HUES64 (cell line): ENCODE measurements around the gene NCK2.

ENCODE experiments used
- H3K27ac ChIP-seq: 2 replicates; pipeline ENCODE4 v1.7.0; 2013; ENCODE audit warnings: low read depth, low read length, inconsistent platforms
- H3K27me3 ChIP-seq: 2 replicates; pipeline ENCODE4 v1.6.1; 2013; ENCODE audit warnings: mild to moderate bottlenecking, low read length; ENCODE audit not compliant: insufficient read depth
- H3K36me3 ChIP-seq: 2 replicates; pipeline ENCODE4 v1.6.1; 2013; ENCODE audit warnings: mild to moderate bottlenecking, low read length; ENCODE audit not compliant: insufficient read depth
- H3K4me1 ChIP-seq: 2 replicates; pipeline ENCODE4 v1.6.1; 2013; ENCODE audit warnings: mild to moderate bottlenecking, low read length, moderate library complexity; ENCODE audit not compliant: insufficient read depth
- H3K4me3 ChIP-seq: 2 replicates; pipeline ENCODE4 v1.5.1; 2013; ENCODE audit warnings: mild to moderate bottlenecking, low read length, moderate library complexity
- H3K9ac ChIP-seq: 2 replicates; pipeline ENCODE4 v1.6.1; 2013; ENCODE audit warnings: mild to moderate bottlenecking, low read depth, low read length
- H3K9me3 ChIP-seq: 2 replicates; pipeline ENCODE4 v1.6.1; 2013; ENCODE audit warnings: low read depth, low read length; ENCODE audit not compliant: insufficient read depth
- WGBS: fragments of 150-250, 120-280 bp; methylation state at CpG from one replicate; pipeline ENCODE4 v1.1.7; 2013; ENCODE audit warnings: missing lambda C conversion rate; 5-methylcytosine and 5-hydroxymethylcytosine counted together

The NCK2 gene

DNA sequence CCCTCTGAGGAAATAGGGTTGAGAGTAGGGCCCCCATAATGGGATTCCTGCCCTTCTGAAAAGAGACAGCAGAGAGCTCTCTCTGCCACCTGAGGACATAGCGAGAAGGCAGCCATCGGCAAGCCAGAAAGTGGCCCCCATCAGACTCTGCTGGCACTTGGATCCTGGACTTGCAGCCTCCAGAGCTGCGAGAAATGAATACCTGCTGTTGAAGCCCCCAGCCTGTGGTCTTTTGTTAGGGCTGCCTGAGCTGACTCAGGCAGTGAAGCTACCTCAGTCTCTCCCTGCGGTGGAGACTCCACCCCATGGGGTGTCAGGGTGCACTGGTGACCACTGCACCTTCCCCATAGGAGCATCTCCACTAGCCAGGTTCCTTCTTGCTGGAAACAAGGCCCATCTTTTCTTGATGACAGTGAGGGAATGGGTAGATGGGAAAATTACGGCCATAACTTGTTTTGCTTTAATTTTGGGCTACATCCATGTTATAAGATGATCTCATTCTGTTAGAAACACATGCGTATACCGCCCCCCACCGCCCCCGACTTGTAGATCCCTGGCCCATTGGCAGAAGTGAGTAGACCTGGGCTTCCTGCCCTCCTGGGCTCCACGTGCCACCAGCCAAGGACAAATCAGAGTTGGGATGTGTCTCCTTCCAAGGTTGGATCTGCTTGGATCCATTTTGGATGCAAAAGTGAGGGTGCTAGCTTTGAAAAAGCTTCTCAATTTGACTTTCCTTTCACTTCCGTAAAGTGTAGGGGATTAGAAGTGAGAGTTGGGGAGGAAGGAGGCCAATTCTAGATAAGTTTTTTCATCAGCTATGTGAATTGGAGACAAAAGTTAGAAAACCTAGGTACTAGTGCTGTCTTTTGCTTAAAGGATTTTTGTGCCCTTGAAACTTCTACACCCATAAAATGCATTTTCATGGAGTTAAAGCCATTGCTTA is 42.9 kb downstream of the NCK2 start:
- 88% methylated on average over 11 of the region's 11 CpGs for WGBS
- no peak overlapping the region for H3K9ac ChIP-seq
- no peak overlapping the region for H3K27ac ChIP-seq

DNA sequence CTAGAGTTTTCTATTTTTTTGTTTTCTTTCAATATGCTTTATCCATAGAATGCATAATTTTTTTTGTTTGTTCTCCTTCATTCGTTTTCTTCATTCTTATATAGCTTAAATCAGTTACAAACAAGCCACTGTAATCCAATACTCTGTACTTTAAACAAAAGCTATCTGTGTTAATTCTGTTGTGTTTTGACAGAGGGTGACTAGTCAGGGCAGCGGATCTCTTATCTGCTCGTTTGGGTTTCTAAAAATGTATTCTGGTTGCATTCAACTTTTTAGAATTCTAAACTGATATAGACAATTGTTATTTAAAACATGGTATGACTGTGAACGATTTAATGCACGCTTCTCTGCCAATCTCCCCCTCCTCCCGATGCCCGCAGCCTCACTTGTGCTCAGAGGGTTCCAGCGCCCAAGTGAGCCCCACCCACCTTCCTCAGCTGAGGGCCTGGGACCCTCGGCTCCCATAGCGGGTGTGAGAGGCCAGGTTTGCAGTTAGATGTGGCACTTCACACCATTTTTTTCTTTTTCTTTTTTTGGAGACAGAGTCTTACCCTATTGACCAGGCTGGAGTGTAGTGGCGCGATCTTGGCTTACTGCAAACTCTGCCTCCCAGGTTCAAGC is 44.1 kb downstream of the NCK2 start:
- WGBS, result 92% methylated on average over 11 of the region's 12 CpGs
- Histone ChIP-seq H3K9ac (no peak overlapping the region), H3K36me3 (no peaks in the 10 kb centered on the region), H3K4me1 (peaks cover 7% of the 10 kb centered on the region; the same call in 1 of the 2 replicates), H3K27me3 (no peaks in the 10 kb centered on the region), H3K4me3 (no peak overlapping the region), H3K27ac (no peak overlapping the region), H3K9me3 (no peaks in the 10 kb centered on the region)

More for the DNA sequence above, 42.9 kb downstream of the NCK2 start:
- Histone ChIP-seq H3K4me3 (no peak overlapping the region), H3K9me3 (no peaks in the 10 kb centered on the region), H3K36me3 (no peaks in the 10 kb centered on the region), H3K27me3 (no peaks in the 10 kb centered on the region), H3K4me1 (peaks cover 7% of the 10 kb centered on the region; the same call in 1 of the 2 replicates)

DNA sequence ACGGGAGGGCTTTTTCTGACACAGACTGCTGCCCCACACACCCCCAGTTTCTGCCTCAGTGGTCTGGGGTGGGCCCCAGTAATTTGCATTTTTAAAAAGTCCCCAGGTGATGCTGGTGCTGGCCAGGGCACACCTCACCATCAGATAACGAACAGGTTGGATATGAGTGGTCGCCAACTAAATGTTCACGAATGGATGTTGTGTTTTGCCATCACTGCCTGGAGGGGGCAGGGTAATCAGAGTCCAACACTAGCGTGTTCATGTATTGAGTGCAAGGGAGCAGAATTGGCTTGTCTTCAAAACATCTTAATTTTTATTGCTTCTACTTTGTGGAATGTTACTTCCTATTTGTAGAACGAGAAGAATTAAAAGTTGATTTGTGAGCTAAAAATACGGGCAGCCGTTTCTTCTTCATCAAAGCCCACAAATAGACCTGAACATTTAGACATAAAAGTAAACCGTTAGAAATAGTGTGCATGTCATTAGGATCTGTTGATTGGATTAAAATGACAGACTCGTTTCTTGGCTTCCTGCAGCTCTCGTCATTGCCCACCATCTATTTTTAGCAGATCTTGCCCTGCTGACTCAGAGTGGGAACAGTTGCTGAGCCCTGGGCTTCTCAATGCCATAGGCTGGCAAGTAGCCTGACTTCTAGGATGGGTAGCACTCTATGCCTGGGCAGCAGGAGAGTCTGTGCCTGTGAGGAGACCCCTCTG is 45.2 kb downstream of the NCK2 start:
- no peaks in the 10 kb centered on the region for H3K9me3 ChIP-seq
- no peaks in the 10 kb centered on the region for H3K36me3 ChIP-seq
- peaks cover 9% of the 10 kb centered on the region; the same call in 1 of the 2 replicates for H3K4me1 ChIP-seq
- WGBS, result 95% methylated on average over 11 of the region's 11 CpGs
- H3K9ac ChIP-seq, result no peak overlapping the region
- no peak overlapping the region for H3K4me3 ChIP-seq
- H3K27me3 ChIP-seq, result no peaks in the 10 kb centered on the region
- no peak overlapping the region for H3K27ac ChIP-seq

DNA sequence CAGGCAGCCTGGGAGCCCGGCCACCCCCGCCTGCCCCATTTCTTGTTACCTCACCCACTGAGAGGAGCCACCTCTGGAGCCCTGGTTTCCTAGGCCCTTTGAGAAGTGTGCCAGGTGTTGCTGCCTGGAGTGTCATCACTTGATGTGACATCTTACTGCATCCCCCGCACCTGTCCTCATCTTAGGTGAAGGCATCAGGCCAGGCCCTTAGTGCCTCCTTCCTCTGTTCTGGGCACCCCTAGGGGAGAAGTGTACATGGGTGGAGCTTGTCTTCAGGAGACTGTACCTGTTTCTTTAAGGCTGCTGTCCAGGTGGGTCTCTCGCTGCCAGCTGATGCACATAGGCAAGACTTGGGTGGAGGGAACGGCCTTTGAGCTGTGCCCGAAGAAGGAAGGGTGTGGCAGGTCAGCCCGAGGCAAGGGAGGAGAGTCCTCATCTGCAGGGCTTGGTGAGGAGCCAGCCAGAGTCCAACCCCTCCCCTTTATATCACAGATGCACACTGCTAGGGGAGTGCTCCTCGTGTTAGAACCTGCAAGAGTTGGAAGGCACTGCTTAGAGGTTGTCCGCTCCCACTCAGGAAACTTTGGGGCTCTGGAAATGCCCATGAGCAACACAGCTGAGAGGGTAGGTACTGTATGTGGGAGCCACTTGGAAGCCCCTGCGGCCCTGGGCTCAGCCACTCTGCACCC is 45.9 kb downstream of the NCK2 start:
- Histone ChIP-seq H3K9me3 (no peaks in the 10 kb centered on the region), H3K27me3 (no peaks in the 10 kb centered on the region), H3K27ac (no peak overlapping the region), H3K4me1 (peaks cover 16% of the 10 kb centered on the region), H3K36me3 (no peaks in the 10 kb centered on the region), H3K4me3 (no peak overlapping the region), H3K9ac (no peak overlapping the region)
- 92% methylated on average over 10 of the region's 10 CpGs for WGBS

DNA sequence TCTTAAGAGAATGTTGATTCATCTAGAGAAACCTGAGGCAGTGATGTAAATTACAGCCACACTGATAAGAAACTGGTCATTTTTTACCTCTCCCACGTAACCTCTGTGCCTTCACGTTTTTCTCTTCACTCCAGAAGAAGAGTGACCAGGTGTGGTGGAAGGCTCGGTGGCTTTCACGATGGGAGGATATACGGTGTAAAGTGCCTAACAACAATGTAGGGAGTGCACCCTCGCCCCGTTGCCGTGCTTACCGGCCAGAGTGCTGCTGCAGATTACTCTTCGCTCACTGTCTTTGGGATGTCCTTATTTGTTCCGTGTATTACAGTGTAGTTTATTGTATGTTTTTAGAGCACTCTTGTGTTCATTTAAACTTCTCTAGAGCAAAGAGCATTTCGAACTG is 46.5 kb downstream of the NCK2 start:
- WGBS, result 93% methylated on average over 12 of the region's 12 CpGs
- Histone ChIP-seq H3K36me3 (no peaks in the 10 kb centered on the region), H3K27me3 (no peaks in the 10 kb centered on the region), H3K4me1 (peaks cover 22% of the 10 kb centered on the region), H3K9ac (no peak overlapping the region), H3K9me3 (no peaks in the 10 kb centered on the region), H3K27ac (no peak overlapping the region), H3K4me3 (no peak overlapping the region)

DNA sequence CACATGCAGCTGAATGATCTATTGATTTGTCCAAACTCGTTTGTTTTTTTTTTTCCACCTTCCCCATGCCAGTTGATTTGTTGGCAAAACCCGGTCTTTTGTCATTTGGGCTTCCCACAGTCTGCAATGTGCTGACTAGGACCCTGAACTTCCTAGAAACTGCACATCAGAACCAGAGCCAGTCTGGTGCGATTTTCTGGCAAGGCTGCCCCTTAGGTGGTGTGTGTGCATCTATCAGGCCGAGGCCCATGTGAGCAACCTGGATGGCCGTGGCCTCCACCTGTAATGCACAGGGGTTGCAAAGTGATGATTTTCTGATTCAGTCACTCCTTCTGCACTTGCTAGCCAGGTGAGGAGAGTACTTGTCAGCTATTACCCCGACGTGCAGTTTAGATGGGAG is 47.8 kb downstream of the NCK2 start:
- H3K27ac ChIP-seq, result no peak overlapping the region
- no peaks in the 10 kb centered on the region for H3K36me3 ChIP-seq
- no peak overlapping the region for H3K4me3 ChIP-seq
- 96% methylated on average over 7 of the region's 7 CpGs for WGBS
- H3K27me3 ChIP-seq, result no peaks in the 10 kb centered on the region
- peaks cover 33% of the 10 kb centered on the region for H3K4me1 ChIP-seq
- H3K9ac ChIP-seq, result no peak overlapping the region
- no peaks in the 10 kb centered on the region for H3K9me3 ChIP-seq

DNA sequence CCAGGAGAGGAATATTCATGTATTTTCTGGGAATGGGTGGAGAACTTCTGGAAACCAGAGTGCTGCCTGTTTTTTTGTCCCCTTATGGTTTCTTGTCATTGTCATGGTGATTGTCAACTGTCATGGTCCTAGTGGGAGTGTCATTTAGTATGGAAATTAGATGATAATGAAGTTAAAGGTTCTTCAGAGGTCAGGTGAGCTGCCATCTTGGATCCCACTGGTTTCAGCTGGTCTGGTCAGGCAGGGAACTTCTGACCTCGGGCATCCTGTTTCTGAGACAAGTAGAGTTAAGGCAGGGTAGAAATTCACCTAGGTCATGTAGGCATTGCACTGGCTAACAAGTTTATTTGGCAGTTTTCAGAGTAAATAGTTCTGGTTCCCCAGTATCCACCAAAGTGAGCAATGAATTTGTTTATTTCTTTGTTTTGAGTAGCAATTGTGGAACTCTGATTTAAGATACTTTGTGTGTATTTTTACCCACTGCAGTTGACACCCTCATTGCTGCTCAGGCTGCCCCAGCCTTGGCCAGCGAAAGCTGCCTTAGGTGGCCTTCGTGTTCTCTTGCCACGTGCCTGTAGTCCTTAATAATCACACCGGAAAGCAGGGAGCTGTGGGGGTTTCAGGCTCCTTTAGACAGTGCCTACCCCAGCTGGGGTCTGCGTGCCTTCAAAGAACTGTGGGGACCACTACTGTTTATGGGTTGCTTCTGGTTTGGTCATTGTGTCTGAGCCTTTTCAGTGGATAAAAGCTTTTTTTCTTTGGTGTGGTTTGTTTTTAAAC is 48.7 kb downstream of the NCK2 start:
- Histone ChIP-seq H3K27ac (no peak overlapping the region), H3K9me3 (no peaks in the 10 kb centered on the region), H3K9ac (no peak overlapping the region), H3K27me3 (no peaks in the 10 kb centered on the region), H3K4me3 (no peak overlapping the region), H3K4me1 (peaks cover 37% of the 10 kb centered on the region), H3K36me3 (no peaks in the 10 kb centered on the region)
- 96% methylated on average over 6 of the region's 6 CpGs for WGBS

DNA sequence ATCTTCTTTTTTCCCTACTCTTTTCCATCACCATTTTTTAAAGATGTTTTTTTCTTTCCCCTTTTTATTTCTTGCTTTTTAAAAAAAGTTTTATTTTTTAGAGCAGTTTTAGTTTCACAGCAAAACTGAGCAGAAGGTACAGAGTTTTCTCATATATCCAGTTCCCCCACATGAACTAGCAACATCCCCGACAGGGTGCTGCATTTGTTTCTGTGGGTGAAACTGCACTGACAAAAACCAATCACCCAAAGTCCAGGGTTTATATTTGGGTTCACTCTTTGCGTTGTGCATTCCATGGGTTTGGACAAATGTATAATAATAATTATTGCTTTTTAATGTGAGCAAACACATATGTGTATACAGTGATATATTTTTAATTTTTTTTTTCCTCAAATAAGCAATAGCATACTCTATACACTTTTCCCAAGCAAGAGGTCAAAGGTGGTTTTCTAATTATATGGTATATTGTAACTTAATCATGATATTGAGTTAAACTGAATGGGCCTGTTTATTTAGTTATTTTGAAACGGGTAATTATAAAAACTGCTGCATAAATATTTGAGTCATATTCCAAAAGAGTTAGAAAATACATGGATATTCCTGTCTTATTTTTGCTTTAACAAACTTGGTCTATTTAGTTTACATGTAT is 50.3 kb downstream of the NCK2 start:
- no peaks in the 10 kb centered on the region for H3K36me3 ChIP-seq
- H3K4me3 ChIP-seq, result no peak overlapping the region
- no peak overlapping the region for H3K27ac ChIP-seq
- H3K9me3 ChIP-seq, result no peaks in the 10 kb centered on the region
- no peak overlapping the region for H3K9ac ChIP-seq
- no peaks in the 10 kb centered on the region for H3K27me3 ChIP-seq
- peaks cover 31% of the 10 kb centered on the region for H3K4me1 ChIP-seq
- 88% methylated on average over 2 of the region's 3 CpGs for WGBS

DNA sequence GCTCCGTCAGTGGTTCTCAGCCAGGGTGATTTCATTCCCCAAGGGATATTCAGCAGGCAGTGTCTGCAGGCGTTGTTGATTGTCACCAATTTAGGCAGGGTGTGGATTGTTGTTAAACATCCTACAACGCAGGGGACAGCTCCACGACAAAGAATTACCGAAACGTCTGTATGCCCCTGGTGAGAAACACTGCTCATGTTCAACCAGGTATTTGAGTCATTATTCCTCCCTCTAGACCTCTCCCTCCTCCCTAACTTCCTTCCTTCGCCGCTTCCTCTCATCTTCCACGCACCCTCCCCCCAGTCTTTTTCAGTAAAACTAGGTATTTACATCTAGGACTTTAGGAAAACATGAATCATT is 50.8 kb downstream of the NCK2 start:
- no peaks in the 10 kb centered on the region for H3K9me3 ChIP-seq
- no peak overlapping the region for H3K27ac ChIP-seq
- no peaks in the 10 kb centered on the region for H3K27me3 ChIP-seq
- H3K9ac ChIP-seq, result no peak overlapping the region
- H3K36me3 ChIP-seq, result no peaks in the 10 kb centered on the region
- H3K4me3 ChIP-seq, result no peak overlapping the region
- H3K4me1 ChIP-seq, result peaks cover 31% of the 10 kb centered on the region
- 34% methylated on average over 9 of the region's 9 CpGs for WGBS

DNA sequence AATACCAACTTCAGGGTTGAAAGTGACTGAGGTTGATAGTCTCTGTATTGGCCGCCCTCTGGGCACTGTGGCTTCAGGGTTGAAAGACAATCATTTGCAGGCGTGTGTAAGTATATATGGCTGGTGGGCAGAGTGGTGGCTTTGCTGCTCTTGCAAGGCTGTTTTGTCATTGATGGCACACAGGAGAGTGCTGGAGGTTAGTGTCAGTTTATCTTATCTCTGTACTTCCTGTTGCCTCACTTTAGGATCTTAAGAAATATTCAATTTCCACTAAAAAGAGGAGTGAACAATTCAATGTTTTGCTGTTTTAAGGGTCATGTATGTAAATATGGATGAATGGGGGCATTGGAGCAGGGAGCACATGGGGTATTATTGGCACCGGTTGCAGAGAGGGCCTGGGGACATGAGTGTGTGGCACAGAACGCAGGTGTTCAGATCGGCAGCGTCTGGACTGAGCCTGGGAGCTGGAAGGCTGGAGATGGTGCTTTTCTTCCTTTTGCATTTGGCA is 51.5 kb downstream of the NCK2 start:
- Histone ChIP-seq H3K27ac (no peak overlapping the region), H3K4me3 (no peak overlapping the region), H3K9ac (no peak overlapping the region), H3K36me3 (no peaks in the 10 kb centered on the region), H3K27me3 (no peaks in the 10 kb centered on the region), H3K4me1 (peaks cover 31% of the 10 kb centered on the region), H3K9me3 (no peaks in the 10 kb centered on the region)
- WGBS, result 76% methylated on average over 6 of the region's 6 CpGs
